Measurements from ENCODE around the gene CYP26A1.

DNA sequence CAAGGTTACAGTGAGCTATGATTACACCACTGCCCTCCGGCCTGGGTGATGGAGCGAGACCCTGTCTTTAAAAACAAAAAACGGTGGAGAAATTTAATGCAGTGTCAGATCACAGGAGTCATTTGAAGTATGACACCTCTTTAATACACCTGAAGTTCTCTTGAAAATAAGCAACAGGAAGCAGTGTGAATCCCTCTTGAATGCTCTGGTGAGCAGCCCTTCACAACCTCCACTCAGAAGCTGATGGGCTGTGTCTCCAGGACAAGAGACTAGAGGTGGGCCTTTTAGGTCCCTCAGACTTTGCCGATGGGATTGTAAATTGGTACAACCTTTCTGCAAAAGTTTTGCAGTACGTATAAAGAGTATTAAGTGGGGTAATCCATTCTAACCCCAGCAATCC, 50.1 kb downstream of the CYP26A1 start:
- TF ChIP-seq, protein P1, sequence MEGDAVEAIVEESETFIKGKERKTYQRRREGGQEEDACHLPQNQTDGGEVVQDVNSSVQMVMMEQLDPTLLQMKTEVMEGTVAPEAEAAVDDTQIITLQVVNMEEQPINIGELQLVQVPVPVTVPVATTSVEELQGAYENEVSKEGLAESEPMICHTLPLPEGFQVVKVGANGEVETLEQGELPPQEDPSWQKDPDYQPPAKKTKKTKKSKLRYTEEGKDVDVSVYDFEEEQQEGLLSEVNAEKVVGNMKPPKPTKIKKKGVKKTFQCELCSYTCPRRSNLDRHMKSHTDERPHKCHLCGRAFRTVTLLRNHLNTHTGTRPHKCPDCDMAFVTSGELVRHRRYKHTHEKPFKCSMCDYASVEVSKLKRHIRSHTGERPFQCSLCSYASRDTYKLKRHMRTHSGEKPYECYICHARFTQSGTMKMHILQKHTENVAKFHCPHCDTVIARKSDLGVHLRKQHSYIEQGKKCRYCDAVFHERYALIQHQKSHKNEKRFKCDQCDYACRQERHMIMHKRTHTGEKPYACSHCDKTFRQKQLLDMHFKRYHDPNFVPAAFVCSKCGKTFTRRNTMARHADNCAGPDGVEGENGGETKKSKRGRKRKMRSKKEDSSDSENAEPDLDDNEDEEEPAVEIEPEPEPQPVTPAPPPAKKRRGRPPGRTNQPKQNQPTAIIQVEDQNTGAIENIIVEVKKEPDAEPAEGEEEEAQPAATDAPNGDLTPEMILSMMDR (IDR thresholded peaks at IDR 0.05): no peak
- no peak for TF ChIP-seq POLR2A (IDR thresholded peaks at IDR 0.05)
